ENCODE data around the gene BABAM1.
A peak's percentile ranks its signal among the peaks of the same experiment; 100 is the strongest.
"Not testable (repeated sequence)": the region's sequence is repeated elsewhere in the genome, so short reads cannot be mapped to it uniquely, and the experiment has no call there.

Gene BABAM1

GRCh38 chr19:17263712-17264640 is 3.3 kb upstream of the BABAM1 start:
- no peak for DNase-seq
- Mint-ChIP-seq H3K4me3 (peak overlapping the region; percentile 13), H3K27ac (no peak overlapping the region), H3K27me3 (ENCODE audit: low read depth, poor library complexity) (no peaks in the 10 kb centered on the region), H3K36me3 (ENCODE audit: low read depth) (peaks cover 7% of the 10 kb centered on the region), H3K9me3 (peaks cover 4% of the 10 kb centered on the region), H3K4me1 (peaks cover 51% of the 10 kb centered on the region)
- no peak for TF ChIP-seq CTCF (IDR thresholded peaks at IDR 0.05)

DNA sequence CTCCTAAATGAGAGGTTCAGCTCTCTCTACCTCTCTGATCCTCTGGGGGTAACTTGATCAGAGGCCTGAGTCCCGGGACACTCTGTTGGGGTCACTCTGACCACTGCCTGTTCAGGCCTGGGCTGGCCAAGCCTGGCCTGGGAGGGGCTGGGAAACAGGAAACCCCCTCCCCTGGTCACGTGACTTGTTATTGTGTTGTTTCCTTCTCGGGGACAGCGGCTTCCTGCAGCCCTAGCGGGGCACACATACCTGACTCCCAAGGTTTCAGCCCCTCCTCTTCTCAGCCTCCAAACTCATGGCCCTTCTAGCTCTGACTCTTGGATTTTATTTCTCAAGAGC is 2.6 kb upstream of the BABAM1 start, which contains the start of gene USHBP1:
Gene USHBP1 (minus strand): TSS at position 105 of the 339 bp plus-strand sequence. CDS start 446 bp downstream, outside the sequence.
- no peaks in the 10 kb centered on the region for H3K27me3 Mint-ChIP-seq (ENCODE audit: low read depth, poor library complexity)
- peaks cover 4% of the 10 kb centered on the region for H3K9me3 Mint-ChIP-seq
- peaks cover 7% of the 10 kb centered on the region for H3K36me3 Mint-ChIP-seq (ENCODE audit: low read depth)
- DNase-seq = no peak
- H3K4me1 Mint-ChIP-seq = peaks cover 51% of the 10 kb centered on the region
- H3K4me3 Mint-ChIP-seq = peak within 1 kb of the TSS; percentile 13
- H3K27ac Mint-ChIP-seq = no peak within 1 kb of the TSS
- TF ChIP-seq CTCF (IDR thresholded peaks at IDR 0.05) = no peak

DNA sequence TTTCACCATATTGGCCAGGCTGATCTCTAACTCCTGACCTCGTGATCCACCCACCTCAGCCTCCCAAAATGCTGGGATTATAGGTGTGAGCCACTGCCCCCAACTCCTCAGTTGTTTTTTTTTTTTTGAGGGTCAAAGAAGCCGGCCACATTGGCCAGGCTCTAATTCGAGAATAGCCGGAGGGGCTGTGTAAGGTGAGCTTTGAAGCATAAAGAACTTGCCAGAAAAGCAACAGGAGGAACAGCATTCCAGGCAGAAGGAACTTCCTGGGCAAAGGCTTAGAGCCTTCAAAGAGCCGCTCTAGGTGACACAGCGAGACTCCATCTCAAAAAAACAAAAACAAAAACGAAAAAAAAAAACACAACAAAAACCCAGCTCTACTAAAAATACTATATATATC is 1.2 kb upstream of the BABAM1 start:
- DNase-seq = no peak
- Mint-ChIP-seq H3K27ac (no peak overlapping the region), H3K36me3 (ENCODE audit: low read depth) (peaks cover 18% of the 10 kb centered on the region), H3K27me3 (ENCODE audit: low read depth, poor library complexity) (no peaks in the 10 kb centered on the region), H3K4me1 (peaks cover 50% of the 10 kb centered on the region), H3K4me3 (no peak overlapping the region), H3K9me3 (peaks cover 4% of the 10 kb centered on the region)
- no peak for TF ChIP-seq CTCF (IDR thresholded peaks at IDR 0.05)

DNA sequence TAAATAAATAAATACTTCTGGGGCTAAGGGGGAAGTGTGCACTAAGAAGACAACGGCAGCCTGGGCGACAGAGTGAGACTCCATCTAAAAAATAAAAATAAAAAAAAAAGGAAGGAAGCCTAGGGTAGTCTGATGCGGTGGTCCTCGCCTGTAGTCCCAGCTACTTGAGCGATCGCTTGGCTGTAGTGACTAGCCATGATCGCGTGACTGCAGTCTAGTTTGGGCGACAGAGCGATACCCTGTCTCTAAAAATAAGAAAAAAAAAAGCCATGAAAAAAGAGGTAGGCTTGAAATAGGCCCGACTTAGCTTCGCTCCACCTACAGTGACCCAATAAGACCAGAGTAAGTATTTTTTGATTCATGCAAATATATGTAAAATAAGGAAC is 661 bp upstream of the BABAM1 start:
- no peak for DNase-seq
- Mint-ChIP-seq H3K27ac (peak overlapping the region; percentile 32), H3K4me1 (peaks cover 48% of the 10 kb centered on the region), H3K27me3 (ENCODE audit: low read depth, poor library complexity) (no peaks in the 10 kb centered on the region), H3K9me3 (peaks cover 4% of the 10 kb centered on the region), H3K36me3 (ENCODE audit: low read depth) (peaks cover 23% of the 10 kb centered on the region), H3K4me3 (peak overlapping the region; percentile 13)
- TF ChIP-seq CTCF (IDR thresholded peaks at IDR 0.05) = no peak

- no peak for DNase-seq
- peaks cover 32% of the 10 kb centered on the region for H3K36me3 Mint-ChIP-seq (ENCODE audit: low read depth)
- no peaks in the 10 kb centered on the region for H3K27me3 Mint-ChIP-seq (ENCODE audit: low read depth, poor library complexity)
- H3K4me1 Mint-ChIP-seq = peaks cover 33% of the 10 kb centered on the region
- H3K4me3 Mint-ChIP-seq = peak overlapping the region; percentile 96
- TF ChIP-seq CTCF (IDR thresholded peaks at IDR 0.05) = no peak
- peak overlapping the region; percentile 39 for H3K27ac Mint-ChIP-seq
- peaks cover 4% of the 10 kb centered on the region for H3K9me3 Mint-ChIP-seq
Measured at GRCh38 chr19:17268754-17269153, 1.5 kb downstream of the BABAM1 start.

DNA sequence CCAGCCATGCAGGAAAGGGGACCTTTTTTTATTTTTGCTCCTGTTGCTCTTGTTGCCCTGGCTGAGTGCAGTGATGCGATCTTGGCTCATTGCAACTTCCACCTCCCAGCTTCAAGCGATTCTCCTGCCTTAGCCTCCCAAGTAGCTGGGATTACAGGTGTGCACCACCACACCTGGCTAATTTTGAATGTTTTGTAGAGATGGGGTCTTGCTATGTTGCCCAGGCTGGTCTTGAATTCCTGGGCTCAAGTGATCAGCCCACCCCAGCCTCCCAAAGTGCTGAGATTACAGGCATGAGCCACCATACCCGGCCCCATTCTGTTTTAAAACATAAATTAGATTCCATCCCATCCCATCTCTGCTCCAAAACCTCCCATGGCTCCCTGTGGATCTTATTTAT is 7.6 kb downstream of the BABAM1 start:
- H3K9me3 Mint-ChIP-seq; H3K27me3 Mint-ChIP-seq (ENCODE audit: low read depth, poor library complexity): not testable (repeated sequence)

More for the DNA sequence above, 7.6 kb downstream of the BABAM1 start:
- not testable (repeated sequence) for DNase-seq, H3K4me1 Mint-ChIP-seq, H3K4me3 Mint-ChIP-seq, H3K27ac Mint-ChIP-seq
- peaks cover 76% of the 10 kb centered on the region for H3K36me3 Mint-ChIP-seq (ENCODE audit: low read depth)

Data from nephron progenitor cell (in vitro differentiated cells).